B cell (primary cell): ENCODE results near the gene RIMBP2. TPM values are rescaled to one million over a fixed set of nuclear protein-coding genes. Genes with fewer than 3 reads are reported as not detected.

Experiments used
- ATAC-seq: fragments of 200-7000 bp; cut with Tn5 transposase; one replicate; pipeline ENCODE4 v1.10.0; 2021; ENCODE audit warnings: low read depth, mild to moderate bottlenecking, moderate number of reproducible peaks, moderate library complexity
- CTCF ChIA-PET: fragments of 350-600 bp; sonication (Branson Sonifier 250); formaldehyde crosslinking; loops from one replicate; lab custom pipeline; 2021; ENCODE audit warnings: antibody characterized with exemption, inconsistent platforms; lab: Charles Lee
- POLR2A ChIA-PET: fragments of 350-600 bp; sonication (Branson Sonifier 250); formaldehyde crosslinking; loops from one replicate; lab custom pipeline; 2021; ENCODE audit warnings: antibody characterized with exemption; lab: Charles Lee
- DNase-seq: peaks from one replicate; pipeline ENCODE4 v3.0.0; 2013
- H2AFZ ChIP-seq: 2 replicates; pipeline ENCODE4 v1.6.1; 2012; ENCODE audit warnings: mild to moderate bottlenecking, low read depth, low read length; ENCODE audit not compliant: insufficient read depth, poor library complexity, severe bottlenecking
- H3K27ac ChIP-seq, 2 donors: 1 replicate in 1 of 2; 2 replicates in 1 of 2; pipeline ENCODE4 v1.5.1; 2012 to 2013; ENCODE audit warnings: low read length in 2 of 2, mild to moderate bottlenecking in 2 of 2, moderate library complexity in 1 of 2
- H3K27me3 ChIP-seq, 4 experiments: fragments of 200-600 bp in 1 of 4; sonication (generic) in 1 of 4; replicated peaks in 1 of 4; 1 replicate in 2 of 4; 2 replicates in 2 of 4; pipeline versions ENCODE4 v1.6.1 to v1.7.0; 2013 to 2016; ENCODE audit warnings: low read length in 3 of 4, mild to moderate bottlenecking in 2 of 4, mixed read lengths in 1 of 4, moderate library complexity in 1 of 4; ENCODE audit not compliant: insufficient read depth in 4 of 4, control insufficient read depth in 3 of 4; ENCODE audit errors: control extremely low read depth in 1 of 4
- H3K36me3 ChIP-seq, 2 experiments: replicated peaks in 1 of 2; 1 replicate in 1 of 2; 2 replicates in 1 of 2; pipeline versions ENCODE4 v1.6.1 to v1.7.1; 2013; ENCODE audit warnings: low read length in 1 of 2; ENCODE audit not compliant: insufficient read depth in 2 of 2, control insufficient read depth in 1 of 2; ENCODE audit errors: control extremely low read depth in 1 of 2, extremely low read depth in 1 of 2
- H3K4me1 ChIP-seq, 2 donors: fragments of 200-600 bp in 1 of 2; sonication (generic) in 1 of 2; 1 replicate in 1 of 2; 2 replicates in 1 of 2; pipeline versions ENCODE4 v1.5.1 to v1.6.1; 2013 to 2017; ENCODE audit warnings: low read length in 2 of 2; ENCODE audit not compliant: control insufficient read depth in 2 of 2, insufficient read depth in 2 of 2
- H3K4me2 ChIP-seq: replicated peaks from 2 replicates; pipeline ENCODE3; 2012; ENCODE audit warnings: mild to moderate bottlenecking, low read depth, low read length; ENCODE audit not compliant: poor library complexity, severe bottlenecking
- H3K4me3 ChIP-seq, 5 experiments: fragments of 200-600 bp in 1 of 5; sonication (generic) in 1 of 5; 1 replicate in 3 of 5; 2 replicates in 2 of 5; pipeline versions ENCODE4 v1.5.1 to v1.7.0; 2011 to 2016; ENCODE audit warnings: low read length in 4 of 5, mild to moderate bottlenecking in 4 of 5, low read depth in 2 of 5, control low read depth in 1 of 5, moderate library complexity in 1 of 5; ENCODE audit not compliant: insufficient read depth in 1 of 5; ENCODE audit errors: control extremely low read depth in 1 of 5, extremely low read depth in 1 of 5
- H3K79me2 ChIP-seq: fragments of 200-600 bp; sonication (generic); one replicate; pipeline ENCODE4 v1.6.0; 2016; ENCODE audit warnings: low read length; ENCODE audit not compliant: control insufficient read depth, insufficient read depth
- H3K9ac ChIP-seq: fragments of 200-600 bp; sonication (generic); 2 replicates; pipeline ENCODE4 v1.6.1; 2017; ENCODE audit warnings: mild to moderate bottlenecking, low read length, moderate library complexity
- H3K9me3 ChIP-seq, 3 donors: one replicate each; pipeline versions ENCODE4 v1.6.1 to v1.7.1; 2013; ENCODE audit warnings: low read length in 2 of 3; ENCODE audit not compliant: control insufficient read depth in 2 of 3, insufficient read depth in 1 of 3; ENCODE audit errors: control extremely low read depth in 1 of 3
- H4K20me1 ChIP-seq: 2 replicates; pipeline ENCODE4 v1.6.0; 2012; ENCODE audit warnings: mild to moderate bottlenecking, low read length; ENCODE audit not compliant: insufficient read depth, control insufficient read depth, poor library complexity, severe bottlenecking
- H3K27ac Mint-ChIP-seq: one replicate; pipeline ENCODE4 v1.8.0; 2021; ENCODE audit warnings: mixed read lengths
- H3K27me3 Mint-ChIP-seq: one replicate; pipeline ENCODE4 v1.8.0; 2021; ENCODE audit warnings: mixed read lengths
- H3K4me1 Mint-ChIP-seq: one replicate; pipeline ENCODE4 v1.8.0; 2021; ENCODE audit warnings: mixed read lengths
- H3K4me3 Mint-ChIP-seq: one replicate; pipeline ENCODE4 v1.8.0; 2021; ENCODE audit warnings: mixed read lengths
- H3K9me3 Mint-ChIP-seq: one replicate; pipeline ENCODE4 v1.8.0; 2022; ENCODE audit warnings: mixed read lengths; ENCODE audit not compliant: insufficient read depth
- EZH2 ChIP-seq: IDR thresholded peaks from 2 replicates; pipeline ENCODE4 v1.6.1; 2012; ENCODE audit warnings: borderline replicate concordance, low read depth, mild to moderate bottlenecking, moderate library complexity, low read length; ENCODE audit not compliant: insufficient read depth, poor library complexity, severe bottlenecking
- WGBS: methylation state at CpG from one replicate; pipeline ENCODE4 v1.1.5; 2013; ENCODE audit warnings: missing lambda C conversion rate; ENCODE audit not compliant: insufficient coverage; 5-methylcytosine and 5-hydroxymethylcytosine counted together
- intact Hi-C: fragments of 100-400 bp; cut with micrococcal nuclease; formaldehyde crosslinking; loops from one replicate; pipeline ENCODE4 v1.10.0; 2022
- polyA plus RNA-seq: library from polyadenylated mRNA; depleted of rRNA; stranded (reverse); fragments of >200 nt; gene quantifications from 2 replicates; pipeline ENCODE4 v1.2.3, GENCODE V29; 2012
- total RNA-seq, 2 donors: library from RNA; stranded (reverse); fragments of 120-200 nt in 1 of 2; gene quantifications; 1 replicate in 1 of 2; 2 replicates in 1 of 2; pipeline versions ENCODE4 v1.2.3 to v1.2.4, GENCODE V29; 2013 to 2022
- TF ChIP-seq, protein P1 (sequence below): fragments of 200-600 bp; IDR thresholded peaks from one replicate; pipeline ENCODE4 v1.8.0; 2022; ENCODE audit warnings: antibody characterized with exemption, mild to moderate bottlenecking

RIMBP2 gene
- total and polyA plus RNA-seq, 2 donors (not counting 1 experiment from before 2014, with no cell fraction given): not detected

DNA sequence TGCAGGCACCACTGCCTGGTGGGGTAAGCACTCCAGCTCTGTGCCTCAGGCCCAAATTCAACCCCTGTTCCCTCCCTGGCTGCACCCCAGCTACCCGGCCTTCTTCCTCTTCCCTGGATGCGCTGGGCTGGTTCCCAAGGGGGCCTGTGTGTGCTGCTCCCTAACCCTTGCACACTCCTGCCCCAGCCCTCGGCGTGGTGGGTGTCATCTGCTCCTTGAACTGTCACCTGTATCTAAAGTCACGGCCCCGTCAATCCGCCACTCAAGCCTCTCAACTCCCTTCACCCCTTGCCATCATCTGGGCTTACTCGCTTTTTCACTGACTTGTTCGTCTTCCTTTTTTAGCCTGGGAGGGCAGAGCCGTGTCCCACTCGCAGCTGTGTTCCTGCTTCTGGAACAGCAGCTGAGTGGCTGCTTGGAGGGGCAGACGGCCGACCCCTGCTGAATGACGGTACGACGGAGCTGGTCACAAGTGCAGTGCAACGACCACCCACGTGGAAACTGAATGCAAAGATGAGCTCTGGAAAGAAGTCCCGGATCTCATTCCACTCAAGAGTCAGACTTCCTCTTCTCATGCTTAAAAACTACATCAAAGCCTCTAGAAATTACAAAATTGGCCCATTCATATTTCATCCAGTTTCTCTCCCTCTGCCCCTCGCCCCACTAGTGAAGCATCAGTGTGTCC, 239.5 kb downstream of the RIMBP2 start:
- Histone ChIP-seq H4K20me1 (no peaks in the 10 kb centered on the region), H3K9me3 (peaks cover 0 to 21% (median 0%) of the 10 kb centered on the region in 3 donors), H2AFZ (no peak overlapping the region), H3K4me3 (no peak overlapping the region), H3K27me3 (peaks cover 0 to 2% (median 0%) of the 10 kb centered on the region in 4 experiments), H3K27ac (no peak overlapping the region), H3K79me2 (no peaks in the 10 kb centered on the region), H3K4me1 (no peaks in the 10 kb centered on the region), H3K4me2 (no peak overlapping the region), H3K9ac (no peak overlapping the region), H3K36me3 (no peaks in the 10 kb centered on the region)
- H3K4me1 Mint-ChIP-seq: no peaks in the 10 kb centered on the region
- 69% methylated on average over 19 of the region's 20 CpGs for WGBS
- no peak for ATAC-seq
- H3K27ac Mint-ChIP-seq: no peak overlapping the region
- H3K9me3 Mint-ChIP-seq: no peaks in the 10 kb centered on the region
- intact Hi-C loops: no loop called here
- ChIA-PET POLR2A (no interaction called here), CTCF (no interaction called here)
- DNase-seq: no peak
- TF ChIP-seq, protein P1, sequence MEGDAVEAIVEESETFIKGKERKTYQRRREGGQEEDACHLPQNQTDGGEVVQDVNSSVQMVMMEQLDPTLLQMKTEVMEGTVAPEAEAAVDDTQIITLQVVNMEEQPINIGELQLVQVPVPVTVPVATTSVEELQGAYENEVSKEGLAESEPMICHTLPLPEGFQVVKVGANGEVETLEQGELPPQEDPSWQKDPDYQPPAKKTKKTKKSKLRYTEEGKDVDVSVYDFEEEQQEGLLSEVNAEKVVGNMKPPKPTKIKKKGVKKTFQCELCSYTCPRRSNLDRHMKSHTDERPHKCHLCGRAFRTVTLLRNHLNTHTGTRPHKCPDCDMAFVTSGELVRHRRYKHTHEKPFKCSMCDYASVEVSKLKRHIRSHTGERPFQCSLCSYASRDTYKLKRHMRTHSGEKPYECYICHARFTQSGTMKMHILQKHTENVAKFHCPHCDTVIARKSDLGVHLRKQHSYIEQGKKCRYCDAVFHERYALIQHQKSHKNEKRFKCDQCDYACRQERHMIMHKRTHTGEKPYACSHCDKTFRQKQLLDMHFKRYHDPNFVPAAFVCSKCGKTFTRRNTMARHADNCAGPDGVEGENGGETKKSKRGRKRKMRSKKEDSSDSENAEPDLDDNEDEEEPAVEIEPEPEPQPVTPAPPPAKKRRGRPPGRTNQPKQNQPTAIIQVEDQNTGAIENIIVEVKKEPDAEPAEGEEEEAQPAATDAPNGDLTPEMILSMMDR: no peak
- no peak for TF ChIP-seq EZH2
- H3K27me3 Mint-ChIP-seq: no peaks in the 10 kb centered on the region
- no peak overlapping the region for H3K4me3 Mint-ChIP-seq

DNA sequence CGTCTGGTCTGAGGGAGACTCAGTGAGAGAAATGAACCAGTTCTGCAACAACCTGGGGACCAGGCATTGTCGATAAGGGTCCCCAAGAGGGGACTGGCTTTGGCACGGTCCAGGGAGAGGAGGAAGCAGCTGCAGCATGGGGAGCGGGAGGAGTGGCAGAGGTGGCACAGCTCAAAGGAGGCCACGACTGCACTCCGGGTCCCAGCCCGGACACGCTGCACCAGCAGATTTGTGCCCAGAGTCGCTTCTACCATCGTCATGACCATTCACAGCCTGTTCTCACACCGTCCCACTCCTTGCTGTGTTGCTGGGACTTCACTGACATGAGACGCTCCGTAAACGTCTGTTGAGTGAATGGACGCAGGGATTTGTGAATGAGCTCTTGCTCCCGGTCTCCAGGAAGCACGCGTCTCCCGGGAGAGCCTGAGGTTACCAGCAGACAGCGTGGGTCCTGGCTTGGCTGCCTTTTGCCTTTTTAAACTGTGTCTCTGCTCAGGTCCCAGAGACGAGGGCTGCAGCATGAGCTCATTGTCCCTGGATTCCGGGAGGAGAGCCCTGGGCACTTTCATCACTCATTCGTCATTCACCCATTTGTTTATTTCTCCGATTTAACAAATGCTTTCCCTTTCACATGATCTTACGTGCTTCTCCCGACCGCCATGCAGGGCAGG, 241.4 kb downstream of the RIMBP2 start:
- H3K79me2 ChIP-seq: no peaks in the 10 kb centered on the region
- 83% methylated on average over 24 of the region's 27 CpGs for WGBS
- CTCF ChIA-PET: no interaction called here
- no peaks in the 10 kb centered on the region for H3K4me1 Mint-ChIP-seq
- no peaks in the 10 kb centered on the region for H3K4me1 ChIP-seq
- TF ChIP-seq, protein P1: no peak
- TF ChIP-seq EZH2: no peak
- intact Hi-C loops: no loop called here
- H3K9ac ChIP-seq: no peak overlapping the region
- no peak overlapping the region for H3K4me3 Mint-ChIP-seq
- no peaks in the 10 kb centered on the region for H3K36me3 ChIP-seq
- no peak overlapping the region for H3K4me3 ChIP-seq
- no peaks in the 10 kb centered on the region for H3K27me3 Mint-ChIP-seq
- no peak for ATAC-seq
- H3K9me3 Mint-ChIP-seq: no peaks in the 10 kb centered on the region
- no peak overlapping the region for H3K27ac Mint-ChIP-seq
- H4K20me1 ChIP-seq: no peaks in the 10 kb centered on the region
- POLR2A ChIA-PET: no interaction called here
- H3K4me2 ChIP-seq: no peak overlapping the region
- no peak overlapping the region for H2AFZ ChIP-seq
- no peak for DNase-seq
- no peaks in the 10 kb centered on the region for H3K27me3 ChIP-seq
- H3K9me3 ChIP-seq: peaks cover 0 to 19% (median 0%) of the 10 kb centered on the region in 3 donors
- no peak overlapping the region for H3K27ac ChIP-seq
